KMS-11 (cell line): ENCODE data around the gene CCDC86.

Source experiments
- H2AFZ ChIP-seq: fragments of 200-600 bp; sonication (generic); 2 replicates; pipeline ENCODE4 v1.6.1; 2016; ENCODE audit warnings: antibody characterized with exemption, mixed run types, low read depth
- H3K27ac ChIP-seq: fragments of 200-600 bp; sonication (generic); 2 replicates; pipeline ENCODE4 v1.6.1; 2016; ENCODE audit warnings: mild to moderate bottlenecking, mixed run types
- H3K27me3 ChIP-seq: fragments of 200-600 bp; sonication (generic); 2 replicates; pipeline ENCODE4 v1.6.1; 2017; ENCODE audit warnings: mild to moderate bottlenecking, low read depth, mixed run types, moderate library complexity; ENCODE audit not compliant: insufficient read depth
- H3K36me3 ChIP-seq: fragments of 200-600 bp; sonication (generic); 2 replicates; pipeline ENCODE4 v1.6.1; 2017; ENCODE audit warnings: mild to moderate bottlenecking, mixed run types; ENCODE audit not compliant: insufficient read depth
- H3K4me1 ChIP-seq: fragments of 200-600 bp; sonication (generic); 2 replicates; pipeline ENCODE4 v1.6.1; 2016; ENCODE audit warnings: mild to moderate bottlenecking, low read depth, mixed run types; ENCODE audit not compliant: poor library complexity, severe bottlenecking
- H3K4me2 ChIP-seq: fragments of 200-600 bp; sonication (generic); 2 replicates; pipeline ENCODE4 v1.7.0; 2016; ENCODE audit warnings: mild to moderate bottlenecking, mixed run types
- H3K4me3 ChIP-seq: fragments of 200-600 bp; sonication (generic); IDR thresholded peaks from 2 replicates; pipeline ENCODE4 v1.6.1; 2017; ENCODE audit warnings: low read depth, low read length, mixed read lengths; ENCODE audit not compliant: insufficient read depth
- H3K79me2 ChIP-seq: fragments of 200-600 bp; sonication (generic); 2 replicates; pipeline ENCODE4 v1.6.1; 2016; ENCODE audit warnings: low read depth, mixed run types; ENCODE audit not compliant: insufficient read depth
- H3K9ac ChIP-seq: fragments of 200-600 bp; sonication (generic); 2 replicates; pipeline ENCODE4 v1.6.1; 2016; ENCODE audit warnings: mild to moderate bottlenecking, mixed run types
- H4K20me1 ChIP-seq: fragments of 200-600 bp; sonication (generic); 2 replicates; pipeline ENCODE4 v1.6.1; 2016; ENCODE audit warnings: mild to moderate bottlenecking, mixed run types; ENCODE audit not compliant: insufficient read depth
- CTCF ChIP-seq: fragments of 200-600 bp; sonication (generic); conservative IDR thresholded peaks from 2 replicates; pipeline ENCODE4 v1.6.1; 2017; ENCODE audit warnings: low read depth, mild to moderate bottlenecking, antibody characterized with exemption, low read length, moderate library complexity, mixed read lengths

CCDC86 gene

GRCh38 chr11:60852117-60852981, 10.4 kb downstream of the CCDC86 start:
- H3K36me3 ChIP-seq: peaks cover 6% of the 10 kb centered on the region; the same call in 1 of the 2 replicates
- H3K27me3 ChIP-seq: no peaks in the 10 kb centered on the region
- no peak for TF ChIP-seq CTCF
- no peaks in the 10 kb centered on the region for H3K4me1 ChIP-seq
- no peak overlapping the region for H2AFZ ChIP-seq
- no peak overlapping the region for H3K4me2 ChIP-seq
- peaks cover 5% of the 10 kb centered on the region for H3K79me2 ChIP-seq
- no peak overlapping the region for H3K9ac ChIP-seq
- no peaks in the 10 kb centered on the region for H4K20me1 ChIP-seq
- no peak overlapping the region for H3K4me3 ChIP-seq
- no peak overlapping the region for H3K27ac ChIP-seq

DNA sequence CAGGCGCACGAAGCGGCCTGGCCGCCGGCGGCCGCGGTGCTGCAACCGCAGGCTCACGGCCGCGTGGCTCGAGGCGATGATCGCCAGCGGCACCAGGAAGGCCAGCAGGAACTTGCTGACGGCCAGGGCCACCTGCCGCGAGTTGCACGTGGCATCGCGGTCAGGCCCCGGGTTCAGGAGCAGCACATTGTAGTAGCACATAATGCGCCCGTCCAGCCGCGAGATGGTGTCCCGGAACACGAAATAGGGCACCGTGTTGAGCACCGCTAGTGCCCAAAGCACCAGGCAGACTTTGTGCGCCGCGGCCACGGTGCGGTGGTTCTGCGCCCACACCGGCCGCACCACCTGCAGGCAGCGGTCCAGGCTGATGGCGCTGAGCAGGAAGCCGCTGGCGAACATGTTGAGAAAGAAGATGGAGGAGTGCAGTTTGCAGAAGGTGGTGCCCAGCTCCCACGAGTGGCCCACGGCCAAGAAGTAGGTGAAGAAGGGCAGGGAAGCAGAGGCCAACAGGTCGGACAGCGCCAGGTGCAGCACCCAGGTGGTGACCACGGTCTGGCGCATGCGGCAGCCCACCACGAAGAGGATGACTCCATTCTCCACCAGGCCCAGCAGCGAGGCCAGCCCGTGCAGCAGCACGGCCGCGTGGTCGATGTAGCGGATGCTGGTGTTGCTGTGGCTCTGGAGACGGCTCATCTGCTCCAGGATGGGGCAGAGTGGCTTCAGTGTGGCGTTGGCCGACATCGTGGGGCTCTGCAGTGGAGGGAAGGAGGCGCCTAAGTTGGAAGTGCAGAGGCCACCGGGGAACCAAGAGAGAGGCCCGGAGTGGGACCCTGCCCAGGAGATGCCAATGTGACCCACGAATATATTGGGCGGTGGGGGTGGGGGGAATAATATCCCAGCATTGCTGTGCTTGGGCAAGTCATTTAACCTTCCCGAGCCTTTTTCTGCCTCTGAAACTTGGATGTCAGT, 11.4 kb downstream of the CCDC86 start:
- no peak overlapping the region for H2AFZ ChIP-seq
- H3K27me3 ChIP-seq: no peaks in the 10 kb centered on the region
- H3K79me2 ChIP-seq: no peaks in the 10 kb centered on the region
- H3K4me2 ChIP-seq: no peak overlapping the region
- H3K9ac ChIP-seq: no peak overlapping the region
- no peaks in the 10 kb centered on the region for H4K20me1 ChIP-seq
- H3K36me3 ChIP-seq: peaks cover 6% of the 10 kb centered on the region; the same call in 1 of the 2 replicates
- H3K4me3 ChIP-seq: no peak overlapping the region
- H3K27ac ChIP-seq: no peak overlapping the region
- no peak for TF ChIP-seq CTCF
- no peaks in the 10 kb centered on the region for H3K4me1 ChIP-seq

DNA sequence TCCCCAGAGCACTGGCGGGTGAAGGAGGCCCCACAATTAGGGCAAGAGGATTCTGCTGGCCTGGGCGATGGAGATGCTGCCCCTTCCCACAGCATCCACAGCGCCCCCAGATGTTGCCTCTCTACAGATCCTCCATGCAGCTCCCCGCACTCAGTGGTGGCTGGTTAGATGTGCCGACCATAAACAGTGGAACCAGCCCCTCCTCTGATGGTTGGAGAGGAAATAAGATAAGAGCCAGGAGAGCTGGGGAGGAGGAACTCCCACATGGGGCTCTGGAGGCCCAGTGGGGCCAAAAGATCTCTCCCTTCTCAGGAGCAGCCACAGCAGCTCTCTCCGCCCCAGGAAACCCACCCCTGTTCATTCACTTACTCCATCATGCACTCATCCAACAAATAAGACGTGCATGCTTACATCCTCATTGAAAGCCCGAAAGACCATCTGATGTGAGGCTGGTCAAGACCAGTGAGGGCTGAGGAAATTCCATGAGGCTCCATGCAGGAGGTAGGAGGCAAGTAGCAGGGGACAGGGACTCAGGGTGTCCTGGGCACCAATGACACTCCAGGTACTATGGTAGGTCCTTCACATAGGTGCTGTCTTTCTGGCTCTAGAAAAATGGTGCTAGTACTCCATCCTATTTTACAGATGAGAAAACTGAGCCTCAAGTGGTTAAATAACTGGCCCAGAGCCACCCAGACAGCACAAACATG, 12.4 kb downstream of the CCDC86 start:
- no peaks in the 10 kb centered on the region for H3K4me1 ChIP-seq
- no peaks in the 10 kb centered on the region for H4K20me1 ChIP-seq
- no peaks in the 10 kb centered on the region for H3K27me3 ChIP-seq
- H2AFZ ChIP-seq: no peak overlapping the region
- H3K9ac ChIP-seq: no peak overlapping the region
- TF ChIP-seq CTCF: no peak
- peaks cover 6% of the 10 kb centered on the region; the same call in 1 of the 2 replicates for H3K36me3 ChIP-seq
- no peak overlapping the region for H3K27ac ChIP-seq
- no peak overlapping the region for H3K4me3 ChIP-seq
- H3K4me2 ChIP-seq: no peak overlapping the region
- H3K79me2 ChIP-seq: no peaks in the 10 kb centered on the region
